Measurements from ENCODE around the gene CT45A9.
A peak's percentile ranks its signal among the peaks of the same experiment; 100 is the strongest.
"Not testable (repeated sequence)": the region's sequence is repeated elsewhere in the genome, so short reads cannot be mapped to it uniquely, and the experiment has no call there.

The CT45A9 gene

GRCh38 chrX:135871712-135872111 is at the start of gene CT45A9:
Gene CT45A9, minus strand, starts transcription at chrX:135871812. Its CDS starts 3,751 bp downstream, at chrX:135868061.
- not testable (repeated sequence) for DNase-seq

- not testable (repeated sequence) for DNase-seq
Observed at GRCh38 chrX:135920516-135920915, 48.9 kb upstream of the CT45A9 start.

GRCh38 chrX:135914404-135914803 is 42.8 kb upstream of the CT45A9 start:
- no peak for DNase-seq

- DNase-seq = no peak
Observed at GRCh38 chrX:135910251-135910650, 38.6 kb upstream of the CT45A9 start.

GRCh38 chrX:135893294-135893817 is 21.7 kb upstream of the CT45A9 start, which contains the start of the genes CT45A10 and SAGE1:
Gene CT45A10, minus strand, starts transcription at chrX:135893444. Its CDS starts 8,100 bp downstream, at chrX:135885344.
Gene SAGE1, plus strand, starts transcription at chrX:135893716. Its CDS starts 2,527 bp downstream, at chrX:135896243.
- no peak for DNase-seq

GRCh38 chrX:135892781-135893180 is 21.2 kb upstream of the CT45A9 start:
- DNase-seq = no peak

GRCh38 chrX:135890087-135890585 is 18.5 kb upstream of the CT45A9 start:
- DNase-seq = no peak

- not testable (repeated sequence) for DNase-seq
Observed at GRCh38 chrX:135888976-135889375, 17.4 kb upstream of the CT45A9 start.

GRCh38 chrX:135888230-135888629 is 16.6 kb upstream of the CT45A9 start:
- DNase-seq = peak; percentile 20

GRCh38 chrX:135882741-135883140 is 11.1 kb upstream of the CT45A9 start:
- DNase-seq = not testable (repeated sequence)

- DNase-seq = not testable (repeated sequence)
Observed at GRCh38 chrX:135854438-135854837, 17.2 kb downstream of the CT45A9 start, which contains the start of gene CT45A8. Gene CT45A8, minus strand, starts transcription at chrX:135854538. Its CDS starts 3,755 bp downstream, at chrX:135850783.

- not testable (repeated sequence) for DNase-seq
Observed at GRCh38 chrX:135837180-135837579, 34.4 kb downstream of the CT45A9 start, which contains the start of gene CT45A7. Gene CT45A7, minus strand, starts transcription at chrX:135837280. Its CDS starts 3,747 bp downstream, at chrX:135833533.

GRCh38 chrX:135819912-135820311 is 51.7 kb downstream of the CT45A9 start, which contains the start of gene CT45A2:
Gene CT45A2, minus strand, starts transcription at chrX:135820012. Its CDS starts 3,747 bp downstream, at chrX:135816265.
- not testable (repeated sequence) for DNase-seq
